ENCODE results near the gene KLHL24.
"Not testable (repeated sequence)": the region's sequence is repeated elsewhere in the genome, so short reads cannot be mapped to it uniquely, and the experiment has no call there.

KLHL24 gene

DNA sequence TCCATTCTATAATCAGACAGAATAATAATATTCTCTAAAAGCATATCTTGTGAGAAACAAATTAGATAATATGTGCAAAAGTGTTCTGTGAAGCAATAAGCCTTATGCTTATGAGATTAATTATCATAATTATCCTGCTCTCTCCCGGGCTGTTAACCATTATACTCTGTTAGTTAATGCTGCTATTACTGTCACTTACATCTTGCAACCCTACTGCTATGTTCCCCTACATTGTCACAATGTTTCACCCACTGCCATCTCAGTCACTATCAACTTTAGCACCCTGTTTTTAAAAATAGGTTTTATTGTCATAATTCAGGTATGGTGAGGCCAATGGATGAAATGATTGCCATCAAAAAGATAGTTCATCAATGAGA lies 15.2 kb upstream of the KLHL24 start:
- no peak overlapping the region for H3K4me3 ChIP-seq (ENCODE audit: low read depth, low read length)
- TF ChIP-seq, protein P1, sequence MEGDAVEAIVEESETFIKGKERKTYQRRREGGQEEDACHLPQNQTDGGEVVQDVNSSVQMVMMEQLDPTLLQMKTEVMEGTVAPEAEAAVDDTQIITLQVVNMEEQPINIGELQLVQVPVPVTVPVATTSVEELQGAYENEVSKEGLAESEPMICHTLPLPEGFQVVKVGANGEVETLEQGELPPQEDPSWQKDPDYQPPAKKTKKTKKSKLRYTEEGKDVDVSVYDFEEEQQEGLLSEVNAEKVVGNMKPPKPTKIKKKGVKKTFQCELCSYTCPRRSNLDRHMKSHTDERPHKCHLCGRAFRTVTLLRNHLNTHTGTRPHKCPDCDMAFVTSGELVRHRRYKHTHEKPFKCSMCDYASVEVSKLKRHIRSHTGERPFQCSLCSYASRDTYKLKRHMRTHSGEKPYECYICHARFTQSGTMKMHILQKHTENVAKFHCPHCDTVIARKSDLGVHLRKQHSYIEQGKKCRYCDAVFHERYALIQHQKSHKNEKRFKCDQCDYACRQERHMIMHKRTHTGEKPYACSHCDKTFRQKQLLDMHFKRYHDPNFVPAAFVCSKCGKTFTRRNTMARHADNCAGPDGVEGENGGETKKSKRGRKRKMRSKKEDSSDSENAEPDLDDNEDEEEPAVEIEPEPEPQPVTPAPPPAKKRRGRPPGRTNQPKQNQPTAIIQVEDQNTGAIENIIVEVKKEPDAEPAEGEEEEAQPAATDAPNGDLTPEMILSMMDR (IDR thresholded peaks at IDR 0.05; ENCODE audit: borderline replicate concordance, insufficient read depth, low read depth, low read length): no peak

DNA sequence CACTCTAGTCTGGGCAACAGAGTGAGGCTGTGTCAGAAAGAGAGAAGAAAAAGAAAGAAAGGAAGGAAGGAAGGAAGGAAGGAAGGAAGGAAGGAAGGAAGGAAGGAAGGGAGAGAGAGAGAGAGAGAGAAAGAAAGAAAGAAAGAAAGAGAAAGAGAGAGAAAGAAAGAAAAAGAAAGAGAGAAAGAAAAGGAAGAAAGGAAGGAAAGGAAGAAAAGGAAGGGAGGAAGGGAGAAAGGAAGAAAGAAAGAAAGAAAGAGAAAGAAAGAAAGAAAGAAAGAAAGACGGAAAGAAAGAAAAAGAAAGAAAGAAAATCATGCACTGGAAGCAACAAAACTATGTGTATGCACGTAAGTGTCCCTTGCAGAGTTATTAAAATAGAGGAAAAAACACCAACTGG lies 12.9 kb upstream of the KLHL24 start:
- not testable (repeated sequence) for H3K4me3 ChIP-seq (ENCODE audit: low read depth, low read length)

DNA sequence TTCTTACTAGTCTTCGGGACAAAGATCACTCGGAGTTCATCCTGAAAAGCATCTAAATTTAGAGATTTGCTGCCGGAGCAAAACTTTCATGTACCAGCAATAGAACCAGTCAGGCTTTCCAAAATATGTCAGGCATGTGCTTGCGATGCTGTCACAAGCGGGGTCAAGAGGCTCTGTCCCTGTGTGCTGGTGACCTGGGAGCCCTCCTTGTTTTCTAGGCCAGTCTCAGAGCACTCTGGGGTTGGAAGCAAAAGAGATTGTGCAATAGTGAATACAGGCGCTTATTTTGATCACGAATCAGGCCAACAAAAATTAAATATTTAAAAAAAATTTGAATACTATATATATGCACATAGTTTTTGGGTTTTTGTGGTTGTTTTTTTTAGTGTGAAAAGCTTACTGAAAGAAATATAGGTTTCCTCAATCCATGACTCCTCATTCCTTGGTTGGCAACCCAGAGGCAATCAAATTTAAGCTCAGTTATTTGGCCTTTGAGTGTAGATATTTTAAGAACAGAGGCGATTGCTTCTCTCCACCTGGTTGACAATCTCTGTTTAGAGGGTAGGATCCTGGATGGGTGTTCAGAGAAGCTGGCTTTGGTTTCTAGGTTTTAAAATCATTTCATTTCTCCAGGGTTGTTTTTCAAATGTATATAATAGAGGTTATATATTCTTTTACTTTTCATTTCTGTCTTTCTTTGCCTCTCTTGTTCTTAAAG lies 8.4 kb upstream of the KLHL24 start:
- TF ChIP-seq, protein P1 (IDR thresholded peaks at IDR 0.05; ENCODE audit: borderline replicate concordance, insufficient read depth, low read depth, low read length): no peak
- H3K4me3 ChIP-seq (ENCODE audit: low read depth, low read length): no peak overlapping the region

DNA sequence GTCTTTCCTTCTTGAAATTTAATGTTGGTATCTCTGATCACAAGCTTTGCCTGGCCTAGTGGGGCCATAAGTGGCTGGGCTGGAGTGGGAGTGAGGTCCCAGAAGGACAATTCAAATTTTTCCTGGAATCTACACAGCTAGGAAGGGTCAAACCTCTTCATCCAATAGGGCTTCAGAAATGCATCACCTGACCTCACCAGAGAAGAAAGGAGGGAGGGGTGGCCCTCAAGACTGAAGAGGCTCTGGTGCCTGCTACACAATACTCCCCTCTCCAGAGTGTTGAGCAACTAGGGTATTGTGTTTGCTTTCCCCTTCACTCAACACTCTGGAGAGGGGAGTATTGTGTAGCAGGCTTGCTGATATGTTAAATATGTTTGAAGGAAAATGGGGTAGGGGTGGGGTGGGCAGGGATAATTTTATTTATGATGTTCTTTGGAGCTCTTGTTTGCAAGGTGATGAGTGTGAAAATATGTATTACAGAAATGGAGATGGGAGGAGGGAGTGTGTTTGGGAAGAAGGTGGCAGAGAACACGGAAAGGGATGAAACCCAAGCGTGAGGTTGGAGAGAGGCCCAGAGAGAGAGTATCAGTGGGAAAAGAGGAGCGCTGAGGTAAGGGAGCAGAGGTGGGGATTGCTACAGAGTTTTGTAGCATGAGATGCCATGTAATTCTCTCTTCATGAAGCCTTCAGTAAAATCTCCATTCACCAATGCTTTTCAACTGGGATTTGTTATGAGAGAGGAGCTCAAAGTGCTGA lies 5.7 kb upstream of the KLHL24 start:
- TF ChIP-seq, protein P1 (IDR thresholded peaks at IDR 0.05; ENCODE audit: borderline replicate concordance, insufficient read depth, low read depth, low read length): no peak
- H3K4me3 ChIP-seq (ENCODE audit: low read depth, low read length): no peak overlapping the region

DNA sequence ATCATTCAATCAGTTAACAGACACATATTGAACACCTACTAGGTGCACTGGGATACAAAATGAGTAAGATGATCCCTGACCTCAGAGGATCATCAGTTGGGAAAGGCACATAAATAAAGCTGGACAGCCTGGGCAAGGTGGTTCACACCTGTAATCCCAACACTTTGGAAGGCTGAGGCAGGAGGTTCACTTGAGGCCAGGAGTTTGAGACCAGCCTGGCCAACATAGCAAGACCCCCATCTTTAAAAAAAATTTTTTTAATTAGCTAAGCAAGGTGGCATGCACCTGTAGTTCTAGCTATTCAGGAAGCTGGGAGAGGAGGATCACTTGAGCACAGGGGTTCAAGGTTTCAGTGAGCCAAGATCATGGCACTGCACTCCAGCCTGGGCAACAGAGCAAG lies 3.7 kb upstream of the KLHL24 start:
- no peak overlapping the region for H3K4me3 ChIP-seq (ENCODE audit: low read depth, low read length)
- TF ChIP-seq, protein P1 (IDR thresholded peaks at IDR 0.05; ENCODE audit: borderline replicate concordance, insufficient read depth, low read depth, low read length): no peak

DNA sequence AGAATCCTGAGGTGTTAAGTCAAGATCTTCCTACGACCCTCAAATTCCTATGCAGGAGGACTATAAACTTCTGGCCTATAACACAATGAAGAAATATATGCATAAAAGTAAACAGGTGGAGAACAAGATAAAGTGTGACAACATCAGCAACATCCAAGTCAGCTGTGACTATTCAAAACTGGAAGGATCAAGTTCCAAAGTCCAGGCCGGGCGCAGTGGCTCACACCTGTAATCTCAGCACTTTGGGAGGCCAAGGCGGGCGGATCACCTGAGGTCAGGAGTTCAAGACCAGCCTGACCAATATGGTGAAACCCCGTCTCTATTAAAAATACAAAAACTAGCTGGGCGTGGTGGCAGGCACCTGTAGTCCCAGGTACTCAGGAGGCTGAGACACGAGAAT lies 2.7 kb upstream of the KLHL24 start:
- H3K4me3 ChIP-seq (ENCODE audit: low read depth, low read length): not testable (repeated sequence)

DNA sequence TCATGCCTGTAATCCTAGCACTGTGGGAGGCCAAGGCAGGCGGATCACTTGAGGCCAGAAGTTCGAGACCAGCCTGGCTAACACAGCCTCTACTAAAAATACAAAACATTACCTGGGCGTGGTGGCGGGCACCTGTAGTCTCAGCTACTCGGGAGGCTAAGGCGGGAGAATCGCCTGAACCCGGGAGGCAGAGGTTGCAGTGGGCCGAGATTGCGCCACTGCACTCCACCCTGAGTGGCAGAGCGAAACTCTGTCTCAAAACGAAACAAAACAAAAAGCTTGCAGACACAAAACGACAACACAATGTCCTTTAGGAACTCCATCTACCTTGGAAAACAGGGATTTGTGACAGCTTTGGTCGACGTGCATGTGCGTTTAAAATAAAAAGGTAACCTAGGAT lies 716 bp upstream of the KLHL24 start:
- TF ChIP-seq, protein P1 (IDR thresholded peaks at IDR 0.05; ENCODE audit: borderline replicate concordance, insufficient read depth, low read depth, low read length): no peak
- no peak overlapping the region for H3K4me3 ChIP-seq (ENCODE audit: low read depth, low read length)

DNA sequence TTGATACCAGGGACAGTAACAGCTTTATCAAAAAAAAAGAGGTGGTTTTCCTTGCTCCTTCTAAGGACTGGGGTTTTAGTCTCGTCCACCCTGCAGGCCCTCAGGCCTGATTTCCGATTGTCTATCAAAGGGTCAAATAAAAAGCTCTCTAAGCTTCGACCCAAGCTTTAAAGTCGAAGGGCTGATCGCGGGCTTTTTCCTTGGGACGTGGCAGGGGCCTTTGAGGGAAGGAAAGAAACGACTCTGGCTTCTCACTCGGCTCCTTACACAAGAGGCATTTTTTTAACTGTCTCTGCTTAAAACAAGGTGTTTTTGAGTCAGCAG lies 354 bp upstream of the KLHL24 start:
- TF ChIP-seq, protein P1 (IDR thresholded peaks at IDR 0.05; ENCODE audit: borderline replicate concordance, insufficient read depth, low read depth, low read length): no peak
- peak overlapping the region; percentile 81 for H3K4me3 ChIP-seq (ENCODE audit: low read depth, low read length)
